ENCODE results near the gene BRIP1.
"Not testable (repeated sequence)": the region's sequence is repeated elsewhere in the genome, so short reads cannot be mapped to it uniquely, and the experiment has no call there.

Gene BRIP1

GRCh38 chr17:61727798-61728197, 135.5 kb downstream of the BRIP1 start:
- not testable (repeated sequence) for DNase-seq (ENCODE audit: low spot score)

DNA sequence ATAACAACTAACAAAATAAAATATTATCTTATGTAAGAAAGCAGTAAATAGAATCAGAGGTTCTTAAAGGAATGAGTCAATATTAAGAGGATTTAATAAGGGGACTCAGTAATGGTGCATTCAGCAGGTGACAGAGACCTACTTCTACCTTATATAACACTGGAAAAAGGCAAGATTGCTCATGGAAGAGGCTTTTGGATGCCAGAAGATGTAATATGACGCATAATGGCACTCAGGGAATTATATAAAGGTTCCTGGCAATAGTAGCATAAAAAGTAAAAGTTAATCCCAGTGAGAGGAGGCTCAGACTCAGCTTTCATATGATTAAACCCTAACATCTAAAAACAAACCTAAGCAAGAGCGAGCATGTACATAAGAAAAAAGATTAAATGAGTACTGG, 136.4 kb downstream of the BRIP1 start:
- DNase-seq (ENCODE audit: low spot score), result no peak

DNA sequence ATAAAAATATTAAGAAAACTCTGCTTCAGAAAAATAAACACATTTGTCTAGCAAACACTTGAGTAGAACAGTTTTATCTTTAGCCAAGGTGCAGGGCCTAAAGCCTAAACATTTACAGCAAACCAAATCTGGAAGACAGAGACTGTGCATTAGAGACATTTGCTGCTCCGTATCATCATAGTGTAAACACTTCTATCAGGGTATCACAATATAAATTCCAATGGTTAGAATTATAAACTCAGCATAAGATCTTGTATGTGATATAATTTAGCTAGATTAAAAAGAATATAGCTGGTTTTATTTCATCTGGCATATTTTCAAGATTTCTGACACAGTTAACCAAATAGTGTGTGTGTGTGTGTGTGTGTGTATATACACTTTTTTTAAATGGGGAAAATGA, 138.6 kb downstream of the BRIP1 start:
- DNase-seq (ENCODE audit: low spot score), result no peak

DNA sequence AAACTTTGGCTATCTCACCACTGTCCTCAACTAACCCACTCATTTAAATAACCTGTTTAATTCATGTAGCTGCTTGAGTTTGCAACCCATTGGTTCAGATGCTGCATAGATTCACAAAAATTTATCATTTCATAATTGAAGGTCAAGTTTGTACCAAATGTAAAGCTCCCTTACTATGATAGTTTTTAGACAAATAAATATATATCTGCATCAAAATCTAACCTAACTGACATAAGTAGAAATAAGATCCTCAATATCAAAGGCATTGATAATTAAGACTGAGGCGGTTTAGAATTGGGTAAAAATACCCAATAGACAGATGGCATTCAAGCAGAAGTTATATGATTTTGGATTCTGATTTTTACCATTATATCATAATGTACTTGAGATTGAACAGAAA, 139.4 kb downstream of the BRIP1 start:
- no peak for DNase-seq (ENCODE audit: low spot score)

GRCh38 chr17:61723183-61723582, 140.1 kb downstream of the BRIP1 start:
- no peak for DNase-seq (ENCODE audit: low spot score)

- no peak for DNase-seq (ENCODE audit: low spot score)
Measured at GRCh38 chr17:61722398-61722797, 140.9 kb downstream of the BRIP1 start.

DNA sequence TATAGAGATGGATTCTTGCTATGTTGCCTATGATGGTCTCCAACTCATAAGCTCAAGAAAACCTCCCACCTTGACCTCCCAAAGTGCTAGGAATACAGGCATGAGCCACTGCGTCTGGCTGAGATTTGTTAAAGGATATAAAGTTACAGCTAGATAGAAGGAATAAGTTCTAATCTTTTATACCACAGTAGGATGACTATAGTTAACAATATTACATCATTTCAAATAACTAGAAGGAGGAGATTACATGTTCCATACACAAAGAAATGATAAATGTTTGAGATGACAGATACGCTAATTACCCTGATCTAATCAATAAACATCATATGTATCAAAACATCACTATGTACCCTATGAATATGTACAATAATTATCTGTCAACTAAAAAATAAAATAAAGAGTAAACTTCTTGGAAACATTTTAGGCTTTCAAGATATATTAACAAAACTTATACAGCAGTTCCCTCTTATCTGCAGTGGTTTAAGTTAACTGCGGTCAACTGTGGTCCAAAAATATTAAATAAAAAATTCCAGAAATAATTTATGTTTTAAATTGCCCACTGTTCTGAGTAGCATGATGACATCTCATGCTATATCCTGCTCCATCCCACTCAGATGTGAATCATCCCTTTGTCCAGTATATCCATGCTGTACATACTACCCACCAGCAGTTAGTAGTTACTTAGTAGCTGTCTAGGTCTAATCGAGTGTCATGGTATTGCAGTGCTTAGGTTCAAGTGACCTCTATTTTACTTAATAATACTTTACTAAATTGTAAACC, 143.1 kb downstream of the BRIP1 start:
- no peak for DNase-seq (ENCODE audit: low spot score)

DNA sequence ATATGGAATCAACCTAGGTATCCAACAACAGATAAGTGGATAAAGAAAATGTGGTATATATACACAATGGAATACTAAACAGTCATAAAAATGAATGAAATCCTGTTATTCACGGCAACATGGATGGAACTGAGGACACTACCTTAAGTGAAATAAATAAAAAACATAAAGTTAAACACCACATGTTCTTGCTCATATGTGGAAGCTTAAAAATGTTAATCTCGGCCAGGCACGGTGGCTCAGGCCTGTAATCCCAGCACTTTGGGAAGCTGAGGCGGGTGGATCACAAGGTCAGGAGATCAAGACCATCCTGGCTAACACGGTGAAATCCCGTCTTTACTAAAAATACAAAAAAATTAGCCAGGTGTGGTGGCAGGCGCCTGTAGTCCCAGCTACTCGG, 144.1 kb downstream of the BRIP1 start:
- not testable (repeated sequence) for DNase-seq (ENCODE audit: low spot score)

GRCh38 chr17:61718022-61718421, 145.3 kb downstream of the BRIP1 start:
- no peak for DNase-seq (ENCODE audit: low spot score)

GRCh38 chr17:61717352-61717751, 146.0 kb downstream of the BRIP1 start:
- DNase-seq (ENCODE audit: low spot score), result no peak

DNA sequence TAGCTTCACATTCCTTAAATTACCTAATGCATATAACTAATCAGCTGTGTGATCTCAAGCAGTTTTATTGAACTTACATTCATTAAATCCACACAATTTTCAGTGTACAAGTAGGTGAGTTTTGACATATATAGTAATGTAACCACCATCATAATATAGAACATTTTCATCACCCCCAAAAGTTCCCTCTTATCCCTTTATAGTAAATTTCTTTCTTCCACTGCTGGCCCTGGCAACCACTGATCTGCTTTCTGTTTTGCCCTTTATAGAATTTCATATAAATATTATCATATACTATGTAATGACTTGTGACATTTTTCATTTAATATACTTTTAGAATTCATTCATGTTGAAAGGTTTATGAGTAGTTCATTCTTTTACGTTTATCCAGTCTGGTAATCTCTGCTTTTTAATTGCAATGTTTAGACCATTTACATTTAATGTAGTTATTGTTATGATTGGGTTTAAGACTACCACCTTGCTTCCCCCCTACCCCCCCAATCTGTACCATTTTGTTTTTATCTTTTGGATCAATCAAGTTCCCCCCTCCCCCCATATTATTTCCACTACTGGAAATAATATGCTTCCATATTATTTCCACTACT, 147.0 kb downstream of the BRIP1 start:
- no peak for DNase-seq (ENCODE audit: low spot score)

DNA sequence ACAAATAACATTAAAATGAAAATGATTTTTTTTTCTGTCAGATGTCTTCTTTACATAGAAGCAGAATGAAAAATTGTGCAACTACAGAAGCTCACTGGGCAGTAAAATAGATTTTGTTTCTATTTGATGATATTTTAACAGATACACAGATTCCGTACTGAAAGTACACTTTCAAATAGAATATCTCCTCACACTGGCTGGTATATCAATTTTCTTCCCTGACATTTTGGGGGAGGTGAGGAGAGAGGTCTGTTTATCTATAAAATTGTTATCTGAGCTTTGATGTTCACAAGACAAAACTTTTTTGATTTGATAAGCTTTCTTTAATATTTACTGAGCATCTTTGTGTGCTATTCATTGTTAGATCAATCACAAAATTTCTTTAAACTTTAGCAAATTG, 148.0 kb downstream of the BRIP1 start:
- no peak for DNase-seq (ENCODE audit: low spot score)

DNA sequence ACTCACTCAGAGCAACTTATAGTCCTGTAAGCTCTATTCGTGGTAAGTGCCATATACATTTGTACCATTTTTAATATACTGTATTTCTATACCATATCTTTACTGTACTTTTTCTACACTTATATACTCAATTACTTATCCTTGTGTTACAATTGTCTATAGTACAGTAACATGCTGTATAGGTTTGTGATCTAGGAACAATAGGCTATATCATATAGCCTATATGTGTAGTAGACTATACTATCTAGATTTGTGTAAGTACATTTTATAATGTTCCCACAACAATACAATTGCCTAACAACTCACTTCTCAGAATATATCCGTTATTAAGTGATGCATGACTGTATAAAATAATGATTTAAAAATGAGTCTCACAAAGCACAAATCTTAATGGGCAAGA, 149.0 kb downstream of the BRIP1 start:
- no peak for DNase-seq (ENCODE audit: low spot score)

- DNase-seq (ENCODE audit: low spot score), result no peak
Measured at GRCh38 chr17:61713035-61713434, 150.3 kb downstream of the BRIP1 start.

- no peak for DNase-seq (ENCODE audit: low spot score)
Measured at GRCh38 chr17:61710546-61710945, 152.8 kb downstream of the BRIP1 start.

- no peak for DNase-seq (ENCODE audit: low spot score)
Measured at GRCh38 chr17:61709567-61709966, 153.8 kb downstream of the BRIP1 start.

GRCh38 chr17:61704935-61705449, 158.3 kb downstream of the BRIP1 start:
- no peak for DNase-seq (ENCODE audit: low spot score)

DNA sequence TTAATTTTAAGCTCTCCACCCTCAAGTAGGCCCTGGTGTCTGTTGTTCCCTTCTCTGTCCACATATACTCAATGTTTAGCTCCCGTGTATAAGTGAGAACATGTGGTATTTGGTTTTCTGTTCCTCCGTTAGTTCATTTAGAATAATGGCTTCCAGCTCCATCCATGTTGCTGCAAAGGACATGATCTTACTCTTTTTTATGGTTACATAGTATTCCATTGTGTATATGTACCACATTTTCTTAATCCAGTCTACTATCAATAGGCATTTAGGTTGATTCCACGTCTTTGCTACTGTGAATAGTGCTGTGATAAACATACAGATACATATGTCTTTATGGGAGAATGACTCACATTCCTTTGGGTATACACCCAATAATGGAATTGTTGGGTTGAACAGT, 160.9 kb downstream of the BRIP1 start:
- no peak for DNase-seq (ENCODE audit: low spot score)

DNA sequence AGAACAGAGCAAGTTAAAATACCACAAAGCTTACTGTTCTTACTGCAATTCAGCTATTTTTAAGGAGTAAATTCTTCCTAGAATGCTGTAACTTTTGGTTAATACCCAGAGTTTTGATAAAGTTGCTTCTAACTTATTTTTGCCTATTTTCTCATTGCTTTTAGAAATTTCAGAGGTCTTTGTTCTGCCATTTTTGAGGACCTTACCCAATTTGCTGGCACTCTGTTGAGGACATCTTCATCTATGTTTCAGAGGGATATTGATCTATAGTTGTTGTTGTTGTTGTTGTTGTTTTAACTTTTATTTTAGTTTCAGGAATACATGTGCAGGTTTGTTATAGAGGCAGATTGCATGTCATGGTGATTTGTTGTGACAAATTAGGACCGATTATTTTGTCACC, 161.3 kb downstream of the BRIP1 start:
- DNase-seq (ENCODE audit: low spot score), result no peak

GRCh38 chr17:61701334-61701733, 162.0 kb downstream of the BRIP1 start:
- DNase-seq (ENCODE audit: low spot score), result no peak

GRCh38 chr17:61700252-61700651, 163.1 kb downstream of the BRIP1 start:
- DNase-seq (ENCODE audit: low spot score), result no peak

DNA sequence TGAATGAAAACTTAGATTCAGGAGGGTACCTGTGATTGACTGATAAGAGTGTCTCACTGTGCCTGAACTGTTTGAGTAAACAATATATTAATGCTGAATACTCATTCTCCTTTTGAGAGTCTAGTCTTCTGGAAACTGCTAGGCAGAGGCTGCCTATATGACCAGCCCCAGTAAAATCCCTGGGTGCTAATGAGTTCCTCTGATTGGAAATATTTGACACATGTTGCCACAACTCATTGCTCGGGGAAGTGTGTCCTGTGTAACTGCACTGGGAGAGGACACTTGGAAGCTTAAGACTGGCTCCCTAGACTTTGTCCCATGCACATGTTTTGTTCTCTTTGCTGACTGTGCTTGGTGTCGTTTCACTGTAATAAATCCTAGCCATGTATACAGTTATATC, 163.6 kb downstream of the BRIP1 start:
- no peak for DNase-seq (ENCODE audit: low spot score)

GRCh38 chr17:61699032-61699431, 164.3 kb downstream of the BRIP1 start:
- no peak for DNase-seq (ENCODE audit: low spot score)

DNA sequence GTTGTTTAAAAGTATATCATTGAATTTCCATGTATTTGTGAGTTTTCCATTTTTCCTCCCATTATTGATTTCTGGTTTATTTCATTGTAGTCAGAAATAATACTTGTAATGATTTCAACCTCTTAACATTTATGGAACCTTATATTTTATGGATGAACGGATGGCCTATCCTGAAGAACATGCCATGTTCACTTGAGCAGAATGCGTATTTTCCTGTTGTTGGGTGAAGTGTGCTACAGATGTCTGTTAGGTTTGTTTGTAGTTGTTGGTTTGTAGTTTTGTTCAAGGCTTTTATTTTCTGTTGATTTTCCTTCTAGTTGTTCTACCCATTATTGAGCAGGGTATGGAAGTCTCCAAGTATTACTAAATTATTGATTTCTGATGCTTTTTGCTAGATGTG, 165.1 kb downstream of the BRIP1 start:
- no peak for DNase-seq (ENCODE audit: low spot score)
